Activated naive CD8-positive, alpha-beta T cell treated with anti-CD3 and anti-CD28 coated beads for 36 hours (primary cell): ENCODE measurements around the gene EIF3K. TPM values are rescaled to one million over a fixed set of nuclear protein-coding genes. Genes with fewer than 3 reads are reported as not detected.

Experiments used
- DNase-seq: peaks from one replicate; pipeline ENCODE4 v3.0.0; 2021
- H3K27ac Mint-ChIP-seq: one replicate; pipeline ENCODE4 v1.8.0; 2022; ENCODE audit warnings: mild to moderate bottlenecking, moderate library complexity, mixed read lengths
- H3K27me3 Mint-ChIP-seq: one replicate; pipeline ENCODE4 v1.8.0; 2022; ENCODE audit warnings: mild to moderate bottlenecking, mixed read lengths
- H3K36me3 Mint-ChIP-seq: one replicate; pipeline ENCODE4 v1.8.0; 2021; ENCODE audit warnings: mild to moderate bottlenecking, mixed read lengths
- H3K4me1 Mint-ChIP-seq: one replicate; pipeline ENCODE4 v1.8.0; 2021; ENCODE audit warnings: mixed read lengths
- H3K4me3 Mint-ChIP-seq: one replicate; pipeline ENCODE4 v1.8.0; 2022; ENCODE audit warnings: mild to moderate bottlenecking, moderate library complexity, mixed read lengths
- H3K9me3 Mint-ChIP-seq: one replicate; pipeline ENCODE4 v1.8.0; 2022; ENCODE audit warnings: mixed read lengths
- total RNA-seq, 2 experiments: library from RNA; stranded (reverse); gene quantifications; one replicate each; pipeline ENCODE4 v1.2.3, GENCODE V29; 2021

EIF3K gene
- total RNA-seq, 2 experiments from 2014 or later = 312 to 321 TPM

GRCh38 chr19:38678217-38678890, 59.4 kb downstream of the EIF3K start:
- Mint-ChIP-seq H3K4me1 (peaks cover 36% of the 10 kb centered on the region), H3K27me3 (peaks cover 3% of the 10 kb centered on the region), H3K36me3 (peaks cover 16% of the 10 kb centered on the region), H3K4me3 (no peak overlapping the region), H3K9me3 (no peaks in the 10 kb centered on the region), H3K27ac (no peak overlapping the region)
- DNase-seq = no peak

GRCh38 chr19:38678891-38679494, 60.0 kb downstream of the EIF3K start:
- Mint-ChIP-seq H3K27ac (no peak overlapping the region), H3K4me3 (no peak overlapping the region), H3K36me3 (peaks cover 16% of the 10 kb centered on the region), H3K9me3 (no peaks in the 10 kb centered on the region), H3K4me1 (peaks cover 41% of the 10 kb centered on the region), H3K27me3 (peaks cover 3% of the 10 kb centered on the region)
- no peak for DNase-seq

- no peak for DNase-seq
- peaks cover 48% of the 10 kb centered on the region for H3K4me1 Mint-ChIP-seq
- H3K36me3 Mint-ChIP-seq = peaks cover 16% of the 10 kb centered on the region
- H3K27ac Mint-ChIP-seq = no peak overlapping the region
- no peak overlapping the region for H3K4me3 Mint-ChIP-seq
- H3K9me3 Mint-ChIP-seq = no peaks in the 10 kb centered on the region
- peaks cover 3% of the 10 kb centered on the region for H3K27me3 Mint-ChIP-seq
These were observed 60.9 kb downstream of the EIF3K start for GRCh38 chr19:38679839-38680238.

GRCh38 chr19:38682195-38682867, 63.3 kb downstream of the EIF3K start:
- Mint-ChIP-seq H3K36me3 (peaks cover 16% of the 10 kb centered on the region), H3K4me3 (no peak overlapping the region), H3K27me3 (peaks cover 3% of the 10 kb centered on the region), H3K4me1 (peaks cover 50% of the 10 kb centered on the region), H3K27ac (no peak overlapping the region), H3K9me3 (no peaks in the 10 kb centered on the region)
- no peak for DNase-seq

- Mint-ChIP-seq H3K27me3 (peaks cover 3% of the 10 kb centered on the region), H3K4me3 (no peak overlapping the region), H3K27ac (no peak overlapping the region), H3K36me3 (peaks cover 16% of the 10 kb centered on the region), H3K9me3 (no peaks in the 10 kb centered on the region), H3K4me1 (peaks cover 50% of the 10 kb centered on the region)
- DNase-seq = no peak
These were observed 63.9 kb downstream of the EIF3K start for GRCh38 chr19:38682872-38683392.

GRCh38 chr19:38683393-38684077, 64.5 kb downstream of the EIF3K start:
- peaks cover 13% of the 10 kb centered on the region for H3K36me3 Mint-ChIP-seq
- H3K27ac Mint-ChIP-seq = no peak overlapping the region
- H3K27me3 Mint-ChIP-seq = peaks cover 3% of the 10 kb centered on the region
- peaks cover 50% of the 10 kb centered on the region for H3K4me1 Mint-ChIP-seq
- no peak overlapping the region for H3K4me3 Mint-ChIP-seq
- peak; percentile 35 for DNase-seq
- H3K9me3 Mint-ChIP-seq = no peaks in the 10 kb centered on the region

- Mint-ChIP-seq H3K4me3 (no peak overlapping the region), H3K27me3 (peaks cover 3% of the 10 kb centered on the region), H3K36me3 (peaks cover 13% of the 10 kb centered on the region), H3K9me3 (no peaks in the 10 kb centered on the region), H3K4me1 (peaks cover 50% of the 10 kb centered on the region), H3K27ac (no peak overlapping the region)
- no peak for DNase-seq
These were observed 65.3 kb downstream of the EIF3K start for GRCh38 chr19:38684078-38684861.

GRCh38 chr19:38684862-38685665, 66.1 kb downstream of the EIF3K start:
- peaks cover 47% of the 10 kb centered on the region for H3K4me1 Mint-ChIP-seq
- H3K4me3 Mint-ChIP-seq = no peak overlapping the region
- H3K27ac Mint-ChIP-seq = no peak overlapping the region

GRCh38 chr19:38685666-38686529, 66.9 kb downstream of the EIF3K start:
- no peaks in the 10 kb centered on the region for H3K9me3 Mint-ChIP-seq
- DNase-seq = no peak
- peak overlapping the region; percentile 56 for H3K27ac Mint-ChIP-seq
- H3K27me3 Mint-ChIP-seq = peaks cover 3% of the 10 kb centered on the region
- peaks cover 11% of the 10 kb centered on the region for H3K36me3 Mint-ChIP-seq
- no peak overlapping the region for H3K4me3 Mint-ChIP-seq
- peaks cover 43% of the 10 kb centered on the region for H3K4me1 Mint-ChIP-seq

More at GRCh38 chr19:38684862-38685665, 66.1 kb downstream of the EIF3K start:
- Mint-ChIP-seq H3K36me3 (peaks cover 13% of the 10 kb centered on the region), H3K27me3 (peaks cover 3% of the 10 kb centered on the region), H3K9me3 (no peaks in the 10 kb centered on the region)
- no peak for DNase-seq

GRCh38 chr19:38686530-38686888, 67.5 kb downstream of the EIF3K start:
- H3K4me3 Mint-ChIP-seq = no peak overlapping the region
- H3K27ac Mint-ChIP-seq = peak overlapping the region; percentile 56
- H3K9me3 Mint-ChIP-seq = no peaks in the 10 kb centered on the region
- H3K36me3 Mint-ChIP-seq = peaks cover 11% of the 10 kb centered on the region
- DNase-seq = peak; percentile 46
- H3K4me1 Mint-ChIP-seq = peaks cover 38% of the 10 kb centered on the region
- no peaks in the 10 kb centered on the region for H3K27me3 Mint-ChIP-seq
